ENCODE measurements around the gene MTHFD1L.
"Not testable (repeated sequence)": the region's sequence is repeated elsewhere in the genome, so short reads cannot be mapped to it uniquely, and the experiment has no call there.

The MTHFD1L gene

GRCh38 chr6:151095538-151096254, 230.2 kb downstream of the MTHFD1L start:
- no peak for DNase-seq (ENCODE audit: low read depth)

- DNase-seq (ENCODE audit: low read depth), result no peak
These were observed 230.7 kb downstream of the MTHFD1L start for GRCh38 chr6:151096255-151096612.

- no peak for DNase-seq (ENCODE audit: low read depth)
These were observed 231.4 kb downstream of the MTHFD1L start for GRCh38 chr6:151096691-151097606.

GRCh38 chr6:151098166-151098565, 232.7 kb downstream of the MTHFD1L start:
- DNase-seq (ENCODE audit: low read depth), result no peak

GRCh38 chr6:151100326-151100725, 234.8 kb downstream of the MTHFD1L start:
- DNase-seq (ENCODE audit: low read depth), result no peak

GRCh38 chr6:151101161-151101815, 235.8 kb downstream of the MTHFD1L start:
- DNase-seq (ENCODE audit: low read depth), result no peak

GRCh38 chr6:151101816-151102694, 236.6 kb downstream of the MTHFD1L start:
- DNase-seq (ENCODE audit: low read depth), result no peak

- no peak for DNase-seq (ENCODE audit: low read depth)
These were observed 237.8 kb downstream of the MTHFD1L start for GRCh38 chr6:151103266-151103665.

GRCh38 chr6:151107897-151108427, 242.5 kb downstream of the MTHFD1L start:
- DNase-seq (ENCODE audit: low read depth), result no peak

- no peak for DNase-seq (ENCODE audit: low read depth)
These were observed 243.0 kb downstream of the MTHFD1L start for GRCh38 chr6:151108548-151108947.

- DNase-seq (ENCODE audit: low read depth), result no peak
These were observed 243.9 kb downstream of the MTHFD1L start for GRCh38 chr6:151109361-151109760.

- no peak for DNase-seq (ENCODE audit: low read depth)
These were observed 244.5 kb downstream of the MTHFD1L start for GRCh38 chr6:151109869-151110575.

GRCh38 chr6:151110576-151110905, 245.0 kb downstream of the MTHFD1L start:
- no peak for DNase-seq (ENCODE audit: low read depth)

- DNase-seq (ENCODE audit: low read depth), result no peak
These were observed 246.2 kb downstream of the MTHFD1L start for GRCh38 chr6:151111670-151112069.

GRCh38 chr6:151112130-151112529, 246.6 kb downstream of the MTHFD1L start:
- no peak for DNase-seq (ENCODE audit: low read depth)

- not testable (repeated sequence) for DNase-seq (ENCODE audit: low read depth)
These were observed 247.4 kb downstream of the MTHFD1L start for GRCh38 chr6:151112884-151113283.

GRCh38 chr6:151113641-151114040, 248.1 kb downstream of the MTHFD1L start:
- no peak for DNase-seq (ENCODE audit: low read depth)

- no peak for DNase-seq (ENCODE audit: low read depth)
These were observed 253.1 kb downstream of the MTHFD1L start for GRCh38 chr6:151118461-151119123.

- DNase-seq (ENCODE audit: low read depth), result no peak
These were observed 254.5 kb downstream of the MTHFD1L start for GRCh38 chr6:151119823-151120524.

- no peak for DNase-seq (ENCODE audit: low read depth)
These were observed 256.4 kb downstream of the MTHFD1L start for GRCh38 chr6:151121900-151122299.

Data from CMK (cell line).